Activated T-helper 1 cell treated with anti-CD3 and anti-CD28 coated beads, Interleukin-12 subunit alpha, Interleukin-12 subunit beta, Interleukin-2, Interleukin-4 antibody, amounts not matched to agents 30 ng/mL and 10 ng/mL and 1 ng/mL, durations not matched to agents 14 hours and 24 hours and 36 hours (primary cell): Measurements from ENCODE around the gene SRSF11. TPM values are rescaled to one million over a fixed set of nuclear protein-coding genes. Genes with fewer than 3 reads are reported as not detected.
A peak's percentile ranks its signal among the peaks of the same experiment; 100 is the strongest.
"Not testable (repeated sequence)": the region's sequence is repeated elsewhere in the genome, so short reads cannot be mapped to it uniquely, and the experiment has no call there.

Source experiments
- DNase-seq: peaks from one replicate; pipeline ENCODE4 v3.0.0; 2021; ENCODE audit warnings: low spot score
- H3K27ac Mint-ChIP-seq: one replicate; pipeline ENCODE4 v1.8.0; 2021; ENCODE audit warnings: mild to moderate bottlenecking, mixed read lengths
- H3K27me3 Mint-ChIP-seq: one replicate; pipeline ENCODE4 v1.8.0; 2022; ENCODE audit warnings: mild to moderate bottlenecking, moderate library complexity, mixed read lengths; ENCODE audit not compliant: insufficient read depth
- H3K36me3 Mint-ChIP-seq: one replicate; pipeline ENCODE4 v1.8.0; 2021; ENCODE audit warnings: low read depth, mixed read lengths
- H3K4me1 Mint-ChIP-seq: one replicate; pipeline ENCODE4 v1.8.0; 2021; ENCODE audit warnings: low read depth, mixed read lengths
- H3K4me3 Mint-ChIP-seq: one replicate; pipeline ENCODE4 v1.8.0; 2021; ENCODE audit warnings: mild to moderate bottlenecking, moderate library complexity, mixed read lengths
- H3K9me3 Mint-ChIP-seq: one replicate; pipeline ENCODE4 v1.8.0; 2021; ENCODE audit warnings: mixed read lengths
- intact Hi-C: fragments of 100-400 bp; cut with micrococcal nuclease; formaldehyde crosslinking; loops from one replicate; pipeline ENCODE4 v1.15.1; 2024
- total RNA-seq: library from RNA; stranded (reverse); gene quantifications from 2 replicates; pipeline ENCODE4 v1.2.3, GENCODE V29; 2022

The SRSF11 gene
- total RNA-seq, 1 donor from 2014 or later: 199 TPM

DNA sequence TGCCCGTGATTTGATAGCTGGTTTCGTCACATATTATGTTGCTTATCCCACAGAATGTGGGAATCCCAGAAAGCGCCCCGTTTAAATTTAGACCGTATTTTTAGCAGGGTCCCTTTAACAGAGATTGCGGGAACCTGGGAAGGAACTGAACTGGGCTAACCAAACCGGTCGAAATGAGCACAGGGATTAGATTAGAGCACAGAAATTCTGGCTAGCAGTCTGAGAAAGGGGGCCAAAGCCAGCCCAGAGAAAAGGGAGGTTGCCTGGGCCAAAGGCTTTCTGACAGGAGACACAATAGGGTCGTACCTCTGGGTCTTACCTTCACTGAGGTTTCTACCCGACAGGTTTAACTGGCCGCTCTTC is 16.1 kb upstream of the SRSF11 start:
- intact Hi-C loops: loop anchor here (1.0 kb wide), 4 partner anchors 16 to 876 kb away; partner anchors contain the start of genes ANKRD13C, CTH, SRSF11 and ZRANB2
- H3K27ac Mint-ChIP-seq: peak overlapping the region; percentile 96
- H3K9me3 Mint-ChIP-seq: no peaks in the 10 kb centered on the region
- peaks cover 61% of the 10 kb centered on the region for H3K4me1 Mint-ChIP-seq
- peak overlapping the region; percentile 100 for H3K4me3 Mint-ChIP-seq
- peaks cover 22% of the 10 kb centered on the region for H3K36me3 Mint-ChIP-seq
- H3K27me3 Mint-ChIP-seq: no peaks in the 10 kb centered on the region
- no peak for DNase-seq

DNA sequence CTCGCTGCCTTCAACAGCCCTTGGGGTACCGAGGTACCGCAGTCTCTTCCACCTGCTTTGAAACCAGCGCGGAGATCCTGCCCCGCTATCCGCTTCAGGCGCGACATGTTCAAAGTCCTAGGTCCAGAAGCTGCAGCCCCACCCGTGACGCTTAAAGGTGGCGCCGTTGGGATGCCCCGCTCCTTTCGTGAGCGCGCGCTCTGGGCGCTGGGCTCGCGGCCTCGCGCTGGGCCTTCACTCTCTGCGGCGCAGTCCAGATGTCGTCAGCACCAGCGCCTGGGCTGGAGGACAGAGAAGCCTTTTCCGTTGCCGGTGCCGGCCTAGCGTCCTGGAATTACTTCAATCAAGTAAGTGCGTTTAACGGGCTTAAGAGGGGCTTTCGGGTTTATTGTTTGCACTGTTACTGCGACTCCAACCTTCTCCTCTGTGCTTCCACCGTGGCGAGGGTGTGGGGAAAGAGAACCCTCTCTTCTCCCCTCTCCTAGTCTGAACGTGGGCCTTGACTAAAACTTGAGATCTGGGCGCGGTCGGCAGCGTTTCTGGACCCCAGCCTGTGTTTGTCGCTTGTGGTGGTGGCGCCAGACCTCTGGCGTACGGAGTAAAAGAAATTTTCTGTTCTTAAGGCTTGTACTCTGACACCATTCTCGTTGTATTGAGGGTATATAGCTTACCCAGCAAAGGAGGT is 15.6 kb upstream of the SRSF11 start, which contains the start of gene LRRC40:
Gene LRRC40 (minus strand): TSS at position 146 of the 685 bp plus-strand sequence. CDS start 39 bp downstream, at position 107.
- Mint-ChIP-seq H3K4me3 (peak within 1 kb of the TSS; percentile 100), H3K4me1 (peaks cover 64% of the 10 kb centered on the region), H3K9me3 (no peaks in the 10 kb centered on the region), H3K27ac (peak within 1 kb of the TSS; percentile 96), H3K36me3 (peaks cover 23% of the 10 kb centered on the region), H3K27me3 (no peaks in the 10 kb centered on the region)
- intact Hi-C loops: loop anchor here (1.0 kb wide), 4 partner anchors 16 to 876 kb away; partner anchors contain the start of genes ANKRD13C, CTH, SRSF11 and ZRANB2
- peak; percentile 96 for DNase-seq

DNA sequence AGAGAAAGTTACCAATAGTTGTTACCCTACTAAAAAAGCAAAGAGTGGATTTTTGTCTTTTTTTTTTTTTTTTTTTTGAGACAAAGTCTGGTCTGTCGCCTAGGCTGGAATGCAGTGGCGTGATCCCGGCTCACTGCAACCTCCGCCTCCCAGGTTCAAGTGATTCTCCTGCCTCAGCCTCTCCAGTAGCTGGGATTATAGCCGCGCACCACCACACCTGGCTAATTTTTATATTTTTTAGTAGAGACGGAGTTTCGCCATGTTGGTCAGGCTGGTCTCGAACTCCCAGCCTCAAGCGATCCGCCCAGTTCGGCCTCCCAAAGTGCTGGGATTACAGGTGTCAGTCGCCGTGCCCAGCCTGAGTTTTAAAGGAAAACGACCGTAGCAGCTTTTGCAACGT is 14.3 kb upstream of the SRSF11 start:
- intact Hi-C loops: not testable (repeated sequence)
- Mint-ChIP-seq H3K27ac (peak overlapping the region; percentile 55), H3K4me1 (peaks cover 69% of the 10 kb centered on the region)

DNA sequence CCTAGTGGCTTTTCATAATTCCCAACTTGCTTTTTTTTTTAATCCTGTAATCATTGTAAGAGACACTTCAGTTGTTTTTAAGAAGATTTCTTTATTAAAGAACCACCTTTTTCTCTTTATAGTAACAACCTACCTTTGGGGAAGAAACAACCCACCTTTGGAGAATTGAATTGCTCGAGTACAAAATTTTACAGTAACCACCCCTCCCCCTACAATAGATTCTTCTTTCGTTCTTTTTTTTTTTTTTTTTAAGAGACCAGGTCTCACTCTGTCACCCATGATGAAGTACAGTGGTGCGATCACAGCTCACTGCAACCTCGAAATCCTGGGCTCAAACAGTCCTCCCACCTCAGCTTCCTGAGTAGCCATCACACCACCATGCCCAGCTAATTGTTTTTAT is 13.7 kb upstream of the SRSF11 start:
- H3K36me3 Mint-ChIP-seq: peaks cover 21% of the 10 kb centered on the region
- intact Hi-C loops: no loop called here
- peak overlapping the region; percentile 100 for H3K4me3 Mint-ChIP-seq
- H3K4me1 Mint-ChIP-seq: peaks cover 65% of the 10 kb centered on the region
- DNase-seq: no peak
- no peaks in the 10 kb centered on the region for H3K9me3 Mint-ChIP-seq
- no peaks in the 10 kb centered on the region for H3K27me3 Mint-ChIP-seq
- H3K27ac Mint-ChIP-seq: peak overlapping the region; percentile 35

More for the DNA sequence above, 14.3 kb upstream of the SRSF11 start:
- DNase-seq, H3K27me3 Mint-ChIP-seq, H3K9me3 Mint-ChIP-seq: not testable (repeated sequence)
- Mint-ChIP-seq H3K36me3 (peaks cover 21% of the 10 kb centered on the region), H3K4me3 (peak overlapping the region; percentile 100)

DNA sequence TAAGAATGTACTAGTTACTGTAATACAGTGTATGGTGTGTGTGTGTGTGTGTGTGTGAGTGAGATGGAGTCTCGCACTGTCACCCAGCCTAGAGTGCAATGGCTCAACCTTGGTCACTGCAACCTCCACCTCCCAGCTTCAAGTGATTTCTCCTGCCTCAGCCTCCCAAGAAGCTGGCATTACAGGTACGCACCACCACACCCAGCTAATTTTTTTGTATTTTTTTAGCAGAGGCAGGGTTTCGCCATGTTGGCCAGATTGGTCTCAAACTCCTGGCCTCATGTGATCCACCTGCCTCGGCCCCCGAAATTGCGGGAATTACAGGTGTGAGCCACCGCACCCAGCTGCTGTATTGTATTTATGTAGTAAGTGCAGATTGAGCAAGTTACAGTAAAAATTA is 12.9 kb upstream of the SRSF11 start:
- Mint-ChIP-seq H3K27ac (peak overlapping the region; percentile 23), H3K4me3 (peak overlapping the region; percentile 100), H3K36me3 (peaks cover 20% of the 10 kb centered on the region), H3K4me1 (peaks cover 58% of the 10 kb centered on the region), H3K9me3 (no peaks in the 10 kb centered on the region), H3K27me3 (no peaks in the 10 kb centered on the region)
- intact Hi-C loops: no loop called here
- DNase-seq: no peak

DNA sequence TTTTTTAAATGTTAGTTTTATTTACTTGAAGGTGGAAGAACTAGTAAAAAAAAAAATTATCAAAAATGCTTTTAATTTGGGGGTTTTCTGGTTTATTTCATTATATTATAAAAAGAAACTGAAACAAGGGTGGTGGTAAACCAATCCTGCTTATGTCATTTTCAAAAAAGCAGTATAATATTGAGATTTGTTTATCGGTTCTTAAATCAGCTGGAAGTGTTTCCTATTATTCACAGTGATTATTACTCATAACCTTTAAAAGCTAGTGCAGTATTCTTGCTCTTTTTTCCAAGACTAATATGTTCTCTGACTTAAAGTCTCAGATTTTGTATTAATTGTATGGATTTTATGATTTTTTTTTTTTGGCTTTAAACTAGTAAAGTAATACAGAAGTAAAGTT is 10.4 kb upstream of the SRSF11 start:
- H3K27ac Mint-ChIP-seq: no peak overlapping the region
- DNase-seq: no peak
- H3K9me3 Mint-ChIP-seq: no peaks in the 10 kb centered on the region
- H3K4me1 Mint-ChIP-seq: peaks cover 38% of the 10 kb centered on the region
- intact Hi-C loops: no loop called here
- no peaks in the 10 kb centered on the region for H3K27me3 Mint-ChIP-seq
- H3K36me3 Mint-ChIP-seq: peaks cover 21% of the 10 kb centered on the region
- no peak overlapping the region for H3K4me3 Mint-ChIP-seq

DNA sequence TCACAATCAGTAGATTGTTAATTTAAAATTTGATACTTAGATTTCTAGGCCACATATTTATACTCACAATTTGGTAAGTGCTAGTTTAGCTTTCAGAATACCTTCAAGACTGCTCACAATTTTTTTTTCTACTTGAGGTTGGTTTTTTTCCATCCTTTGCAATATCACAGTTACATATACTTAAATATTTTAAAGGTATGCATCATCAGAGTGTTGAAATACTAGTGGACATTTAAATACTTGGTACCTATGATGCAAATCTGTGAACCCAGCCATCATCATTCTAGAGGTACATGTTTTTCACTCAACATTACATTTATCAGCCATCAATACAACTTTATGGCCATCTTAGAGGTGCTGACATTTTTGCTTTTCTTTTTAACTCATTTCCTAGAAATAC is 9.6 kb upstream of the SRSF11 start:
- Mint-ChIP-seq H3K36me3 (peaks cover 20% of the 10 kb centered on the region), H3K27ac (no peak overlapping the region), H3K27me3 (no peaks in the 10 kb centered on the region), H3K4me3 (no peak overlapping the region), H3K4me1 (peaks cover 38% of the 10 kb centered on the region), H3K9me3 (no peaks in the 10 kb centered on the region)
- DNase-seq: no peak
- intact Hi-C loops: no loop called here

DNA sequence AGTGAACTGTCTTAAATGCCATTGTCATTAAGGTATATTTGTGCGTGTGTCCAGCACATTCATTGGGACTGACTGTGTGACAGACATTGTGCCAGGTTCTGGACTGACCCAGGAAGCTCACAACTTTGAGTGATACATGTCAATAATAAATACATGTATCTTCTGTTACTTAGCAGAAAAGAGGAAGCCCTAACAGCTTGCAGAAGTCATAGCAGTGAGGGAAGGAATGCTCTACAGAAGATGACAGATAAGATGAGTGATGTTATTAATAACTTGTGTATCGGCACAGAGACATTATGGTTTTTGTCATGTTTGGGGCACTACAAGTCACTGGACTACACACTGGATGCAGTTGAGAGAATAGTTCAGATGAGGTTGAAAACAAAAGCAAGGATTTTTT is 1.2 kb upstream of the SRSF11 start:
- H3K27me3 Mint-ChIP-seq: no peaks in the 10 kb centered on the region
- H3K4me1 Mint-ChIP-seq: peaks cover 41% of the 10 kb centered on the region
- intact Hi-C loops: loop anchor here (2.0 to 5.0 kb wide), 3 partner anchors 88 to 1723 kb away; partner anchors contain the start of gene DEPDC1
- peaks cover 34% of the 10 kb centered on the region for H3K36me3 Mint-ChIP-seq
- H3K27ac Mint-ChIP-seq: peak overlapping the region; percentile 84
- DNase-seq: no peak
- no peaks in the 10 kb centered on the region for H3K9me3 Mint-ChIP-seq
- peak overlapping the region; percentile 59 for H3K4me3 Mint-ChIP-seq

DNA sequence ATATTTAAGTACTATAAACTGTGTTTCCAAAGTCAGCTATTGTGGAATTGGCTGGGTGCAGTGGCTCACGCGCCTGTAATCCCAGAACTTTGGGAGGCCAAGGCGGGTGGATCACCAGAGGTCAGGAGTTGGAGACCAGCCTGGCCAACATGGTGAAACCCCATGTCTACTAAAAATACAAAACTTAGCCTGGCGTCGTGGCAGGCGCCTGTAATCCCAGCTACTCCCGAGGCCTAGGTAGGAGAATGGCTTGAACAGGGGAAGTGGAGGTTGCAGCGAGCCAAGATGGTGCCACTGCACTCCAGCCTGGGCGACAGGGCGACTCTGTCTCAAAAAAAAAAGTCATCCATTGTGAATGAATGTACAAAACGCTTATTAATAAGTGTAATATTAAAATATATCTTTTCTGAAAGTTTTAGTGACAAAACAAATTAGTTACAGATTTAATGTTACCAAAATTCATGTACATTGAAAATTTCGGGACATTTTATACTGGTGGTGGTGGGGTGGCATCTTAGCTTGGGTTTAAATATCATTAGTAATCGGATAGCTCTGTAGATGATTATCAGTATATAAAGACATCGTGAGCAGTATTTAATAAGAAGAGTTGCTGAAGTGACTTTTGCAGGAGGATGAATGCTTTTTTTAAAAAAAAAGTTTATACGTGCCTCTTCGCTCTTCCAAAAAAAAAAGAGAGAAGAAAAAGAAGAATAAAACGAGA is 503 bp upstream of the SRSF11 start:
- no peaks in the 10 kb centered on the region for H3K27me3 Mint-ChIP-seq
- H3K9me3 Mint-ChIP-seq: no peaks in the 10 kb centered on the region
- intact Hi-C loops: loop anchor here (1.0 to 5.0 kb wide), 8 partner anchors 15 to 1723 kb away; partner anchors contain the start of genes ANKRD13C, CTH, DEPDC1 and LRRC40
- H3K4me1 Mint-ChIP-seq: peaks cover 41% of the 10 kb centered on the region
- no peak for DNase-seq
- peak overlapping the region; percentile 93 for H3K4me3 Mint-ChIP-seq
- H3K36me3 Mint-ChIP-seq: peaks cover 32% of the 10 kb centered on the region
- peak overlapping the region; percentile 99 for H3K27ac Mint-ChIP-seq

DNA sequence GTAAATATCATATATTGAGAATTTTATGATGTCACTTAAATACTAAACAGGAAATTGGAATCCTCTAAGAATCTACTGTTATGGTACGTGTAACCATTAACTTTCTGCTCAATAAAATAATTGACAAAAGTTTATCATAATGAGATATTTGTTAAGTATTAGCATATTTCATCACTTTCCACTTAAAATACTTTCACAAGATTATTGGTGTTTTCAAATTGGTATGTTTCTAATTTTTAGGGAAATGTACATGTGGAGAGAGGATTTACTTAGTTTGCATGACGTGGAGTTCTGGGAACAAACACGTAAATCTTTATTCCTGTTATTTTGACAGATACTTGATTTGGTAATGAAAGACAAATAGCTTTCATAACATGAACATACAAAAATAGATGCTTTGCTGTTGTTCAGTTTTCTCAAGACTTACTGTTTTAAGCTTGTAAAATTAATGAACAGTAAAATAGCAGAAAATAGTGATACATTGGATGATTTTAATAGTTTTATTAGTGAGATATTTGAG is 1.6 kb downstream of the SRSF11 start:
- Mint-ChIP-seq H3K4me3 (peak overlapping the region; percentile 93), H3K9me3 (no peaks in the 10 kb centered on the region), H3K27ac (peak overlapping the region; percentile 99), H3K36me3 (peaks cover 30% of the 10 kb centered on the region), H3K4me1 (peaks cover 56% of the 10 kb centered on the region), H3K27me3 (no peaks in the 10 kb centered on the region)
- no peak for DNase-seq
- intact Hi-C loops: loop anchor here (5.0 kb wide), 2 partner anchors 90 to 1725 kb away; partner anchors contain the start of gene DEPDC1

DNA sequence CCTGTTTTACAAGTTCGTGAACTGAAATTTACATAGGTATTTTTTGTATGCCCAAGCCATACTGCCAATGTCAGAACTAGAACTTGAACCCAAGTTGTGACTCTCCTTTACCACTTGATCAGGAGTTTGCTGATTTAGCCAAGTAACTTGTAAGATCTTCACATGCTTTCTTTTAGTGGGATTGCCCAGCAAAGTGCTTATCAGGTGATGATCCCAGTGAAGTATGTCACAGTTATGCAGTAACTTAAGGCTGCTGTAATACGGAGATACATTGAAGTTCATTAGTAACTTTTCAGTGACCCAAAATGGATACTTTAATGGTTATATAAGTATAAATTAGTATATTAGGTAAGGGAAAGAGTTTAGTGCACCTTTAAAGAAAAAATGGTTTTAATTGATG is 3.8 kb downstream of the SRSF11 start:
- intact Hi-C loops: loop anchor here (5.0 kb wide), 2 partner anchors 93 to 1728 kb away; partner anchors contain the start of gene DEPDC1
- Mint-ChIP-seq H3K9me3 (no peaks in the 10 kb centered on the region), H3K27me3 (no peaks in the 10 kb centered on the region), H3K36me3 (peaks cover 39% of the 10 kb centered on the region), H3K4me1 (peaks cover 54% of the 10 kb centered on the region), H3K4me3 (no peak overlapping the region), H3K27ac (no peak overlapping the region)
- DNase-seq: no peak

DNA sequence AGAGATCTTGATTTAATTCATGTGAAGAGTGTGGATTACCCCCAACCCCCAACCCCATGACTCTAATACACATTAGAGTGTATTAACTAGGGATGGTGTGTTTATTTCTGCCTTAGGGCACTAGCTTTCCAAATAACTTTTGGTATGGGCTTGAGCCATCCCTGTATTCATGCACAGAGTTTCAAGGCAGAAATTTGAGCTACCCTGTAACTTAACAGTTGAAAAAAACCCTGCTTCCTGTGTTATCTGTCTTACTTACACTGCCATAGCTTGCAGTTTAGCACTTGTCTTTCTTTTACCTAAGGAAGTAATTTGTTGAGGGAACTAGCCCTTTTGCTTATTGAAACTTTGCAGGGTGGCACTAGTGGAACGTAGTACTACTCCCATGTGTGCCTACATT is 6.3 kb downstream of the SRSF11 start:
- no peak for DNase-seq
- Mint-ChIP-seq H3K27ac (peak overlapping the region; percentile 48), H3K4me1 (peaks cover 41% of the 10 kb centered on the region), H3K27me3 (no peaks in the 10 kb centered on the region), H3K36me3 (peaks cover 51% of the 10 kb centered on the region), H3K9me3 (no peaks in the 10 kb centered on the region), H3K4me3 (no peak overlapping the region)
- intact Hi-C loops: no loop called here

DNA sequence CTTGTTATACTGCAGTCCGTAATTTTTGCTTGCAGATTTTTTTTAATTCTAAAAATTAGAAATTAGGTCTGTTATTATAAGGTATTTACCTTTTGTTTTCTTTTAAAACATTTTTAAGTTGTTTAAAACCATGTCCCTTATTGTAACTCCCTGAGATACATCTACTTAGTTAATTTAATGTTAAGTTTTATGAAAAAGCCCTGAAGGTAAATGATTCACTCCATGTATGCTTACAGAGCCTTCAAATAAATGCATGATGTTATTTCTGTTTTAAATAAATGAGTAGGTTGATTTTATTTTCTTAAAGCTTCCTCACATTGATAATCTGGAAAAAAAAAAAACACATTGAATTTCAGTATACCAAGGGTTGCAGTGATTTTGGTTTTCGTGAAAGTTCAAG is 7.5 kb downstream of the SRSF11 start:
- Mint-ChIP-seq H3K4me3 (no peak overlapping the region), H3K36me3 (peaks cover 52% of the 10 kb centered on the region), H3K27ac (no peak overlapping the region), H3K27me3 (no peaks in the 10 kb centered on the region), H3K4me1 (peaks cover 31% of the 10 kb centered on the region), H3K9me3 (no peaks in the 10 kb centered on the region)
- intact Hi-C loops: no loop called here
- no peak for DNase-seq
